Vagina (tissue), 2 donors: ENCODE data around the gene SORCS2. TPM values are rescaled to one million over a fixed set of nuclear protein-coding genes. Genes with fewer than 3 reads are reported as not detected.

ENCODE experiments used
- DNase-seq, 2 donors: peaks; one replicate each; pipeline ENCODE4 v3.0.0-alpha.2; 2017; ENCODE audit errors: extremely low spot score in 2 of 2
- H3K27ac ChIP-seq: fragments of 200-600 bp; sonication (generic); one replicate; pipeline ENCODE4 v1.5.1; 2019
- H3K27me3 ChIP-seq: fragments of 200-600 bp; sonication (generic); one replicate; pipeline ENCODE4 v1.5.1; 2019
- H3K36me3 ChIP-seq, 2 donors: fragments of 200-600 bp; sonication (generic); one replicate each; pipeline ENCODE4 v1.5.1; 2017 to 2019
- H3K4me1 ChIP-seq: fragments of 200-600 bp; sonication (generic); one replicate; pipeline ENCODE4 v1.5.1; 2019
- H3K4me3 ChIP-seq, 2 donors: fragments of 200-600 bp; sonication (generic); 1 replicate in 1 of 2; 2 replicates in 1 of 2; pipeline ENCODE4 v1.5.1; 2016 to 2019
- H3K9me3 ChIP-seq: fragments of 200-600 bp; sonication (generic); one replicate; pipeline ENCODE4 v1.5.1; 2019
- POLR2A ChIP-seq, 2 donors: fragments of 450-650 bp; IDR thresholded peaks; one replicate each; pipeline ENCODE4 v1.6.1; 2017; ENCODE audit warnings: antibody characterized with exemption in 2 of 2, mild to moderate bottlenecking in 2 of 2, moderate library complexity in 2 of 2
- POLR2AphosphoS5 ChIP-seq, 2 donors: sonication (generic); formaldehyde crosslinking; IDR thresholded peaks; one replicate each; pipeline ENCODE4 v1.9.0; 2017; ENCODE audit warnings: antibody characterized with exemption in 2 of 2, mild to moderate bottlenecking in 2 of 2, low read depth in 1 of 2; ENCODE audit not compliant: insufficient read depth in 1 of 2
- intact Hi-C: fragments of 100-400 bp; cut with DNase I; formaldehyde crosslinking; loops from one replicate; pipeline ENCODE4 v1.15.1; 2023
- total RNA-seq: library from RNA; depleted of rRNA; stranded (reverse); fragments of >200 nt; gene quantifications from one replicate; pipeline ENCODE4 v1.2.3, GENCODE V29; 2016
- TF ChIP-seq, protein P1 (sequence below), 3 experiments: fragments of 450-650 bp in 2 of 3; fragments of 200-600 bp in 1 of 3; sonication (generic) in 1 of 3; IDR thresholded peaks; one replicate each; pipeline ENCODE4 v1.5.1; 2017 to 2019; ENCODE audit warnings: antibody characterized with exemption in 3 of 3, mild to moderate bottlenecking in 2 of 3, moderate library complexity in 2 of 3

SORCS2 gene
- total RNA-seq, 1 donor from 2014 or later = 5.4 TPM

DNA sequence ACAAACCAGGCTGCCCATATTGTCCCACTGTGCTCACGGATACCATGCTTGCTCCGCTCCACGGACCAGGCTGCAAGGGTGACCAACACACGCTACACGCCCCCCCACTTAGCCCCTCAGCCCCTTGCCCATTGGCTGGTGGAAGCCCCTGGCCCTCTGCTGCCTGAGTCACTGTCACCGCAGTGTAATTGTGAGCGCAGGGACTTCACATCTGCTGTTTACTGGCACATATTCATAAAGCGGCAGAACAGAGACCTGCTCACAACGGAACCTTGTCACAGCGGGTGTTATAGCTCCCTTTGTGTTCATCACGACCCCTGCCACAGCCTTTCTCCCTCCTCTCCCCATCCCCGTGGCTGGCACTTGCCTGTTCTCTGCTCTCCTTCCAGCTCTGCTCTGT is 158.7 kb downstream of the SORCS2 start:
- no peaks in the 10 kb centered on the region for H3K4me1 ChIP-seq
- intact Hi-C loops = no loop called here
- no peaks in the 10 kb centered on the region for H3K36me3 ChIP-seq
- DNase-seq = no peak
- no peak overlapping the region for H3K4me3 ChIP-seq
- H3K27me3 ChIP-seq = no peaks in the 10 kb centered on the region
- H3K27ac ChIP-seq = no peak overlapping the region
- TF ChIP-seq POLR2A (IDR thresholded peaks at IDR 0.05) (no peak), POLR2AphosphoS5 (IDR thresholded peaks at IDR 0.05; ENCODE audit: insufficient read depth in 1 of 2, low read depth in 1 of 2) (no peak)
- TF ChIP-seq, protein P1, sequence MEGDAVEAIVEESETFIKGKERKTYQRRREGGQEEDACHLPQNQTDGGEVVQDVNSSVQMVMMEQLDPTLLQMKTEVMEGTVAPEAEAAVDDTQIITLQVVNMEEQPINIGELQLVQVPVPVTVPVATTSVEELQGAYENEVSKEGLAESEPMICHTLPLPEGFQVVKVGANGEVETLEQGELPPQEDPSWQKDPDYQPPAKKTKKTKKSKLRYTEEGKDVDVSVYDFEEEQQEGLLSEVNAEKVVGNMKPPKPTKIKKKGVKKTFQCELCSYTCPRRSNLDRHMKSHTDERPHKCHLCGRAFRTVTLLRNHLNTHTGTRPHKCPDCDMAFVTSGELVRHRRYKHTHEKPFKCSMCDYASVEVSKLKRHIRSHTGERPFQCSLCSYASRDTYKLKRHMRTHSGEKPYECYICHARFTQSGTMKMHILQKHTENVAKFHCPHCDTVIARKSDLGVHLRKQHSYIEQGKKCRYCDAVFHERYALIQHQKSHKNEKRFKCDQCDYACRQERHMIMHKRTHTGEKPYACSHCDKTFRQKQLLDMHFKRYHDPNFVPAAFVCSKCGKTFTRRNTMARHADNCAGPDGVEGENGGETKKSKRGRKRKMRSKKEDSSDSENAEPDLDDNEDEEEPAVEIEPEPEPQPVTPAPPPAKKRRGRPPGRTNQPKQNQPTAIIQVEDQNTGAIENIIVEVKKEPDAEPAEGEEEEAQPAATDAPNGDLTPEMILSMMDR (IDR thresholded peaks at IDR 0.05) = no peak
- no peaks in the 10 kb centered on the region for H3K9me3 ChIP-seq

DNA sequence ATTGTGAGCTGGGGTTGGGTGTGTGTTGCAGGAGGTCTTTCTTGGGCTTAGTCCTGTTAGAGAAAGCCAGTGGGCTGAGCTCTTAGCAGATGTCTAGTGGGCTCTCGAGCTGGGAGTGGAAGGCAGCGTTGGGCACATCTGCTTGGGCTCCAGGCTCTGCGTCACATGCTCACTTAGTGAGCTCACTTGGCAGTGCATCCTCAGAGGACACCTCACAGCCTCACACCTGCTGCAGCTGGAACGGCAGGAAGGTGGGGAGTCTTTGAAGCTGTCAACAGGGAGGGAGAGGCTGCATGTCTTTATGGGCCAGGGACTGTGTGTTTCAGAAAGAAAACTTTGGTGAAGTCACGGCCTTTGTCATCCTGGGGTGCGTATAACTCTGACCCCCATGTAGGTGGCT is 160.1 kb downstream of the SORCS2 start:
- intact Hi-C loops = no loop called here
- no peak for TF ChIP-seq POLR2AphosphoS5 (IDR thresholded peaks at IDR 0.05; ENCODE audit: insufficient read depth in 1 of 2, low read depth in 1 of 2)
- TF ChIP-seq, protein P1 (IDR thresholded peaks at IDR 0.05) = no peak
- no peak for TF ChIP-seq POLR2A (IDR thresholded peaks at IDR 0.05)
- Histone ChIP-seq H3K4me1 (no peaks in the 10 kb centered on the region), H3K9me3 (no peaks in the 10 kb centered on the region), H3K27me3 (no peaks in the 10 kb centered on the region), H3K27ac (no peak overlapping the region), H3K4me3 (no peak overlapping the region), H3K36me3 (no peaks in the 10 kb centered on the region)
- DNase-seq = no peak

DNA sequence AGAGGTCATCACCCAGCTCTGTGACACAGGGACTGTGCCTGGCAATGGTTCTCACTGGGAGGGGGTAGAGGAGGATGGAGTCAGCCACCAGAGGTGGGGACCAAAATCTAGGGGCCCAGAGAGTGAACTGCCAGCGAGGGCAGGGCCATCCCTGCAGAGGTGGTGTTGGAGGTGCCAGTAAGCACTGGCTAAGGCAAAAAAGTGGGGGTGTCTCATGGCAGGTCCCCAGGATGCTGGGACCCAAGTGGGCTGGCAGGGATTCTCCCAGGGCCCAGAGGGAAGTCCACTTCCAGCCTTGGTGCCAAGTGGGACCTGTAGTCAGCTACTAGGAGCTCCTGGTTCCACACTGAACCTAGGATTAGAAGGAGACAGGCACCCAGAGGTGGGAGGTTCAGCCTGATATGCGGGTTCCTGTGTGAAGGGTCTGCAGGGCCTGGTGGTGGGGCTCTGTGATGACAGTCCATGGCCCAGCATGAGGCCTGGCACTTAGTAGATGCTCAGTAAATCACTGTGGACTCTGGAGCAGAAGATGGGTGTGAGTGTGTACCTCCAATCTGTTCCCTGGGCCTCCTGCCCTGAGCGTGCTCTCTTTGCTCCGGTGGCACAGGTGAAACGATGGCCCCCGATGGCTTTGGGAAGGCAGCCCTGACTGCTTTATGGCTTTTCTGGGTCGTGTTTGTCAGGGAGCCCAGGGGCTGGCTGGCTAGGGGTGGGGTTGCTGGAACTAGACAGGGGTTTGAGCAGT is 160.9 kb downstream of the SORCS2 start:
- intact Hi-C loops = no loop called here
- Histone ChIP-seq H3K4me1 (no peaks in the 10 kb centered on the region), H3K9me3 (no peaks in the 10 kb centered on the region), H3K36me3 (no peaks in the 10 kb centered on the region), H3K27me3 (no peaks in the 10 kb centered on the region), H3K27ac (no peak overlapping the region), H3K4me3 (no peak overlapping the region)
- no peak for DNase-seq
- TF ChIP-seq POLR2A (IDR thresholded peaks at IDR 0.05) = no peak
- TF ChIP-seq POLR2AphosphoS5 (IDR thresholded peaks at IDR 0.05; ENCODE audit: insufficient read depth in 1 of 2, low read depth in 1 of 2) = no peak
- TF ChIP-seq, protein P1 (IDR thresholded peaks at IDR 0.05) = no peak

DNA sequence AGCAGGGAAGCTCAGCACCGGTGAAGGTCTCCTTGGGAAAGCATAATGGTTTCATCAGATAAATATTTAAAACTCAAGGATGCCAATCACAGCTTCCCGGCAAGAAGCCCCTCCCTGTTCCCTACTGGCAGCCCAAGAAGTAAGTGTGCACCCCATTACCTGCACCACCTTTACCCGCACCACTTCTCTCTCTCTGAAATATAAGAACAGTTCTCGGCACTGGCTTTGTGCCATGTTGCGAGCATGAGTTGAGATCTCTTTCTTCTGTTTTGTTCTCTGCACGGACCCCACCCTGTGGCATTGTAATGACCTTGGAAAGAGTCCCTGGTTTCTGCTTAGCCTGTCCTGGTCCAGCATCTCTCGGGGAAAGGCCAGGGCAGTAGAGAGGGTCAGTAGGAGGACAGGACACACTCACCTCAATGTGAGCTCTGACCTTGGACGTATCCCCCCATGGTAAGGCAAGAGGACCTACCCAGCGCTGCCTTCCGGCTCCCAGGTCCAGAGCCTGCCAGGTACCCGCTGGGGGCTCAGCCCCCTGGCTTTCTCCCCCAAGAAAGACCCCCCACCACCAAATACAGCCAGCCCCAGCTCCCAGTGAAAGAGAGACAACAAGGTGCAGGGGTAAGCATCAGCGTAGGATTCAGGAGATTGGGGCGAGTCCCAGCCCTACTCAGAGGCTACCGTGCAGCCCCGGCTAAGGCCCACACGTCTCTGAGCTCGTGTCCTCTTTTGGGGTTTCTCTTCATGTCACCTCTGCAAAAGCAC is 161.7 kb downstream of the SORCS2 start:
- no peaks in the 10 kb centered on the region for H3K36me3 ChIP-seq
- H3K4me1 ChIP-seq = no peaks in the 10 kb centered on the region
- H3K27me3 ChIP-seq = no peaks in the 10 kb centered on the region
- no peak for TF ChIP-seq POLR2A (IDR thresholded peaks at IDR 0.05)
- no peak overlapping the region for H3K27ac ChIP-seq
- no peaks in the 10 kb centered on the region for H3K9me3 ChIP-seq
- intact Hi-C loops = no loop called here
- no peak overlapping the region for H3K4me3 ChIP-seq
- no peak for DNase-seq

DNA sequence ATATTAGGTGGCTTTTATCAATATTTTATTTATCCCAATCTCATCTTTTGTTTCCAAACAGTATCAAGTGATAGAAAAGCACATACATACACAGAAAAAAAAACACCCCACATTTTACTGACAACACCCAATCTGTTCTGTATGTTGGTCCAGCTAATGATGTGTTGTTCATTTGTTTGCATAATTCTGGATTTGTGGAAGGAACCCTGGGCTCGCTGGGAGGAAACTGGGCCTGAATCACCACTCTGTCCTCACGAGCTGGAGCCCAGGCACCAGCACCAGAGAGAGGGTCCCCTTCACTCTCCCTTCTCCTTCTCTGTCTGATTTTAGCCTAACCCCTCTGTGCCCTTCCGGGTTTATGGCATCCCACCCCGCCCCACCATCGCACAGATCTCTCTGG is 162.6 kb downstream of the SORCS2 start:
- Histone ChIP-seq H3K36me3 (no peaks in the 10 kb centered on the region), H3K4me3 (no peak overlapping the region), H3K27me3 (no peaks in the 10 kb centered on the region), H3K4me1 (no peaks in the 10 kb centered on the region), H3K27ac (no peak overlapping the region), H3K9me3 (no peaks in the 10 kb centered on the region)
- intact Hi-C loops = no loop called here
- DNase-seq = no peak
- TF ChIP-seq, protein P1 (IDR thresholded peaks at IDR 0.05) = no peak
- no peak for TF ChIP-seq POLR2AphosphoS5 (IDR thresholded peaks at IDR 0.05; ENCODE audit: insufficient read depth in 1 of 2, low read depth in 1 of 2)
- TF ChIP-seq POLR2A (IDR thresholded peaks at IDR 0.05) = no peak
